PC-3 (cell line): ENCODE data around the gene IGFL3. TPM values are rescaled to one million over a fixed set of nuclear protein-coding genes. Genes with fewer than 3 reads are reported as not detected.

ENCODE experiments used
- ATAC-seq: fragments of 200-7000 bp; cut with Tn5 transposase; 2 replicates; pipeline ENCODE4 v1.9.1; 2020; ENCODE audit warnings: mild to moderate bottlenecking, moderate library complexity
- BruUV-seq: library from RNA; stranded (reverse); fragments of 400-500 nt; replicated peaks from 2 replicates; lab custom pipeline; 2021; lab: Mats Ljungman, UMichigan
- CTCF ChIA-PET: fragments of 300-600 bp; sonication (Branson Sonifier 250); formaldehyde crosslinking; loops from one replicate; lab custom pipeline; 2022; ENCODE audit warnings: antibody characterized with exemption; lab: Charles Lee
- POLR2A ChIA-PET: fragments of 300-600 bp; sonication (Branson Sonifier 250); formaldehyde crosslinking; loops from one replicate; lab custom pipeline; 2022; ENCODE audit warnings: antibody characterized with exemption; ENCODE audit not compliant: unreplicated experiment; lab: Charles Lee
- DNase-seq: peaks from one replicate; pipeline ENCODE4 v3.0.0-alpha.2; 2015
- H2AFZ ChIP-seq: fragments of 300-600 bp; sonication (generic); 2 replicates; pipeline ENCODE4 v1.6.0; 2016; ENCODE audit warnings: antibody characterized with exemption, low read length
- H3F3A ChIP-seq: fragments of 300-600 bp; sonication (generic); one replicate; pipeline ENCODE4 v1.6.0; 2017; ENCODE audit warnings: antibody characterized with exemption, low read length, control low read depth, mild to moderate bottlenecking; ENCODE audit not compliant: unreplicated experiment
- H3K27ac ChIP-seq: fragments of 300-600 bp; sonication (generic); 2 replicates; pipeline ENCODE4 v1.5.1; 2016; ENCODE audit warnings: mild to moderate bottlenecking, low read length
- H3K27me3 ChIP-seq: fragments of 300-600 bp; sonication (generic); 2 replicates; pipeline ENCODE4 v1.6.1; 2016; ENCODE audit warnings: low read length, mixed read lengths
- H3K36me3 ChIP-seq: fragments of 300-600 bp; sonication (generic); 2 replicates; pipeline ENCODE4 v1.6.1; 2016; ENCODE audit warnings: low read depth, mixed run types, low read length, mixed read lengths
- H3K4me1 ChIP-seq: fragments of 300-600 bp; sonication (generic); 2 replicates; pipeline ENCODE4 v1.5.1; 2016; ENCODE audit warnings: low read length; ENCODE audit not compliant: insufficient read depth
- H3K4me2 ChIP-seq: fragments of 300-600 bp; sonication (generic); 2 replicates; pipeline ENCODE4 v1.6.0; 2016; ENCODE audit warnings: low read length
- H3K4me3 ChIP-seq: fragments of 300-600 bp; sonication (generic); 2 replicates; pipeline ENCODE4 v1.5.1; 2016; ENCODE audit warnings: mild to moderate bottlenecking, low read length, mixed read lengths
- H3K79me2 ChIP-seq: fragments of 300-600 bp; sonication (generic); 2 replicates; pipeline ENCODE4 v1.6.1; 2017; ENCODE audit warnings: low read length, mixed read lengths
- H3K9ac ChIP-seq: fragments of 300-600 bp; sonication (generic); 2 replicates; pipeline ENCODE4 v1.6.0; 2016; ENCODE audit warnings: mild to moderate bottlenecking, low read length
- H3K9me2 ChIP-seq: fragments of 300-600 bp; sonication (generic); replicated peaks from 2 replicates; pipeline ENCODE4 v1.6.1; 2016; ENCODE audit warnings: mixed run types, low read length, mixed read lengths
- H3K9me3 ChIP-seq: fragments of 300-600 bp; sonication (generic); 2 replicates; pipeline ENCODE4 v1.6.1; 2016; ENCODE audit warnings: low read length, mixed read lengths
- H4K20me1 ChIP-seq: fragments of 300-600 bp; sonication (generic); 2 replicates; pipeline ENCODE4 v1.6.1; 2016; ENCODE audit warnings: low read length, mixed read lengths
- CTCF ChIP-seq: fragments of 300-600 bp; sonication (generic); conservative IDR thresholded peaks from 2 replicates; pipeline ENCODE4 v1.5.1; 2017; ENCODE audit warnings: antibody characterized with exemption, low read depth, mild to moderate bottlenecking, low read length
- EZH2 ChIP-seq: fragments of 300-600 bp; sonication (generic); IDR thresholded peaks from one replicate; pipeline ENCODE4 v1.6.1; 2017; ENCODE audit warnings: antibody characterized with exemption, mild to moderate bottlenecking, low read length; ENCODE audit not compliant: unreplicated experiment
- EZH2phosphoT487 ChIP-seq: fragments of 300-600 bp; sonication (generic); IDR thresholded peaks from 2 replicates; pipeline ENCODE4 v1.6.1; 2018; ENCODE audit warnings: mild to moderate bottlenecking, antibody characterized with exemption, low read length, borderline replicate concordance
- intact Hi-C: fragments of 100-400 bp; cut with micrococcal nuclease; formaldehyde crosslinking; loops from 2 replicates; pipeline ENCODE4 v1.9.0; 2023
- total RNA-seq: library from RNA; depleted of rRNA; stranded (reverse); fragments of >200 nt; gene quantifications from 2 replicates; pipeline ENCODE4 v1.2.3, GENCODE V29; 2014

The IGFL3 gene
- total RNA-seq, 1 experiment from 2014 or later, result not detected

GRCh38 chr19:46082728-46083050 is 41.8 kb downstream of the IGFL3 start:
- H3K9ac ChIP-seq, result no peak overlapping the region
- no peaks in the 10 kb centered on the region for H3K9me2 ChIP-seq
- ATAC-seq (no peak), DNase-seq (peak; percentile 47)
- TF ChIP-seq EZH2, result no peak
- H3F3A ChIP-seq, result no peaks in the 10 kb centered on the region
- no peaks in the 10 kb centered on the region for H3K36me3 ChIP-seq
- H3K27me3 ChIP-seq, result 0 out of 2 replicates have a peak, but pooled peaks cover 3% of the 10 kb centered on the region
- CTCF ChIA-PET, result interaction anchor here (0.6 to 1.4 kb wide), 3 partner anchors 94 to 190 kb away, joined by 3 to 13 read pairs (median 5); no protein-coding TSS in a partner anchor
- no peak overlapping the region for H3K4me3 ChIP-seq
- BruUV-seq, result no TSS peak
- no peak overlapping the region for H3K4me2 ChIP-seq
- no peak overlapping the region for H3K27ac ChIP-seq
- 0 out of 2 replicates have a peak, but pooled peaks cover 5% of the 10 kb centered on the region for H3K9me3 ChIP-seq
- POLR2A ChIA-PET, result no interaction called here
- peaks cover 12% of the 10 kb centered on the region for H3K4me1 ChIP-seq
- no peaks in the 10 kb centered on the region for H3K79me2 ChIP-seq
- intact Hi-C loops, result loop anchor here (1.0 kb wide), 2 partner anchors 107 to 183 kb away; no protein-coding TSS in a partner anchor
- H4K20me1 ChIP-seq, result no peaks in the 10 kb centered on the region
- H2AFZ ChIP-seq, result no peak overlapping the region

- H3K4me2 ChIP-seq, result no peak overlapping the region
Measured at GRCh38 chr19:46081928-46082727, 42.4 kb downstream of the IGFL3 start.

GRCh38 chr19:46080561-46080960 is 43.9 kb downstream of the IGFL3 start:
- intact Hi-C loops, result no loop called here
- Histone ChIP-seq H3K9ac (no peak overlapping the region), H3K9me2 (no peaks in the 10 kb centered on the region), H3K27ac (no peak overlapping the region), H3K4me2 (no peak overlapping the region), H3K4me3 (no peak overlapping the region), H2AFZ (no peak overlapping the region), H4K20me1 (no peaks in the 10 kb centered on the region), H3K9me3 (no peaks in the 10 kb centered on the region), H3F3A (no peaks in the 10 kb centered on the region), H3K79me2 (no peaks in the 10 kb centered on the region), H3K27me3 (peaks cover 19% of the 10 kb centered on the region), H3K4me1 (peaks cover 12% of the 10 kb centered on the region), H3K36me3 (no peaks in the 10 kb centered on the region)
- TF ChIP-seq CTCF, result no peak
- TF ChIP-seq EZH2, result no peak
- no peak for TF ChIP-seq EZH2phosphoT487
- DNase-seq, result peak; percentile 50
- no TSS peak for BruUV-seq
- ChIA-PET POLR2A (no interaction called here), CTCF (no interaction called here)
- peak; percentile 44 for ATAC-seq

More at GRCh38 chr19:46081928-46082727, 42.4 kb downstream of the IGFL3 start:
- H3K9ac ChIP-seq, result no peak overlapping the region
- peaks cover 5% of the 10 kb centered on the region for H3K27me3 ChIP-seq
- CTCF ChIA-PET, result interaction anchor here (0.6 to 1.4 kb wide), 3 partner anchors 93 to 190 kb away, joined by 3 to 13 read pairs (median 5); no protein-coding TSS in a partner anchor
- 0 out of 2 replicates have a peak, but pooled peaks have one; percentile 26 for ATAC-seq
- no peak overlapping the region for H2AFZ ChIP-seq
- H3K9me2 ChIP-seq, result no peaks in the 10 kb centered on the region
- BruUV-seq, result no TSS peak
- peaks cover 12% of the 10 kb centered on the region for H3K4me1 ChIP-seq
- no peaks in the 10 kb centered on the region for H3K79me2 ChIP-seq
- no peaks in the 10 kb centered on the region for H3F3A ChIP-seq
- POLR2A ChIA-PET, result no interaction called here
- no peak for TF ChIP-seq EZH2phosphoT487
- TF ChIP-seq CTCF, result peak; percentile 68
- H3K4me3 ChIP-seq, result no peak overlapping the region
- no peaks in the 10 kb centered on the region for H3K36me3 ChIP-seq
- DNase-seq, result peak; percentile 65
- H4K20me1 ChIP-seq, result no peaks in the 10 kb centered on the region
- 0 out of 2 replicates have a peak, but pooled peaks cover 5% of the 10 kb centered on the region for H3K9me3 ChIP-seq
- H3K27ac ChIP-seq, result no peak overlapping the region
- intact Hi-C loops, result loop anchor here (1.0 kb wide), 2 partner anchors 107 to 183 kb away; no protein-coding TSS in a partner anchor
